ENCODE measurements around the gene DRGX.

GRCh38 chr10:49328401-49329145, 67.3 kb downstream of the DRGX start:
- no peak for TF ChIP-seq CTCF (tag by site-specific recombination; IDR thresholded peaks at IDR 0.05)
- no peak for TF ChIP-seq ZNF513 (tag by site-specific recombination; IDR thresholded peaks at IDR 0.05)

Measured in HEK293 (cell line).